WTC11 (cell line): ENCODE results near the gene PIGS. TPM values are rescaled to one million over a fixed set of nuclear protein-coding genes. Genes with fewer than 3 reads are reported as not detected.

Experiments
- ATAC-seq: fragments of 200-7000 bp; cut with Tn5 transposase; 2 replicates; pipeline ENCODE4 v1.10.0; 2021; ENCODE audit warnings: mild to moderate bottlenecking, moderate library complexity
- CTCF ChIA-PET: fragments of 300-600 bp; sonication (Branson Sonifier 250); formaldehyde crosslinking; loops from one replicate; lab custom pipeline; 2021; ENCODE audit warnings: antibody characterized with exemption; lab: Charles Lee
- POLR2A ChIA-PET: fragments of 350-600 bp; sonication (Branson Sonifier 250); formaldehyde crosslinking; loops from one replicate; lab custom pipeline; 2021; ENCODE audit warnings: antibody characterized with exemption; lab: Charles Lee
- DNase-seq: peaks from one replicate; pipeline ENCODE4 v3.0.0; 2021; ENCODE audit warnings: low spot score
- H3K27ac Mint-ChIP-seq: 2 replicates; pipeline ENCODE4 v1.8.0; 2021; ENCODE audit warnings: mixed read lengths
- H3K27me3 Mint-ChIP-seq: 2 replicates; pipeline ENCODE4 v1.8.0; 2021; ENCODE audit warnings: low read depth, mild to moderate bottlenecking, moderate library complexity, mixed read lengths
- H3K36me3 Mint-ChIP-seq: 2 replicates; pipeline ENCODE4 v1.8.0; 2021; ENCODE audit warnings: mixed read lengths
- H3K4me1 Mint-ChIP-seq: 2 replicates; pipeline ENCODE4 v1.8.0; 2022; ENCODE audit warnings: mixed read lengths
- H3K4me3 Mint-ChIP-seq: 2 replicates; pipeline ENCODE4 v1.8.0; 2021; ENCODE audit warnings: mild to moderate bottlenecking, moderate library complexity, mixed read lengths
- H3K9me3 Mint-ChIP-seq: 2 replicates; pipeline ENCODE4 v1.8.0; 2021; ENCODE audit warnings: mixed read lengths
- AFF4 ChIP-seq: sonication (generic); formaldehyde crosslinking; IDR thresholded peaks from 2 replicates; pipeline ENCODE4 v1.8.1; 2023; ENCODE audit warnings: mild to moderate bottlenecking, missing genetic modification reagents, borderline replicate concordance
- ATF6 ChIP-seq: sonication (generic); formaldehyde crosslinking; IDR thresholded peaks from 2 replicates; pipeline ENCODE4 v1.8.1; 2023; ENCODE audit warnings: mild to moderate bottlenecking, missing genetic modification reagents
- CREB1 ChIP-seq: sonication (generic); formaldehyde crosslinking; IDR thresholded peaks from 2 replicates; pipeline ENCODE4 v1.8.0; 2023; ENCODE audit warnings: mild to moderate bottlenecking, missing genetic modification reagents
- CTCF ChIP-seq: fragments of 200-600 bp; IDR thresholded peaks from 2 replicates; pipeline ENCODE4 v1.8.0; 2022; ENCODE audit warnings: antibody characterized with exemption
- GABPB1 ChIP-seq: sonication (generic); formaldehyde crosslinking; IDR thresholded peaks from 2 replicates; pipeline ENCODE4 v1.8.1; 2023; ENCODE audit warnings: mild to moderate bottlenecking, missing genetic modification reagents
- GRHL2 ChIP-seq: fragments of 250-450 bp; sonication (Bioruptor Pico); IDR thresholded peaks from 2 replicates; pipeline ENCODE4 v1.8.0; 2022; ENCODE audit warnings: mild to moderate bottlenecking, moderate library complexity; ENCODE audit not compliant: insufficient replicate concordance, severe bottlenecking
- MXD4 ChIP-seq: fragments of 250-450 bp; sonication (Bioruptor Pico); IDR thresholded peaks from 2 replicates; pipeline ENCODE4 v1.8.0; 2021; ENCODE audit warnings: mild to moderate bottlenecking, moderate library complexity, borderline replicate concordance
- NFE2L1 ChIP-seq: sonication (generic); formaldehyde crosslinking; IDR thresholded peaks from 2 replicates; pipeline ENCODE4 v1.8.1; 2023; ENCODE audit warnings: missing genetic modification reagents
- SOX15 ChIP-seq: fragments of 250-450 bp; sonication (Bioruptor Pico); IDR thresholded peaks from 2 replicates; pipeline ENCODE4 v1.9.0; 2021; ENCODE audit warnings: mild to moderate bottlenecking
- TEAD1 ChIP-seq: sonication (generic); formaldehyde crosslinking; IDR thresholded peaks from 2 replicates; pipeline ENCODE4 v1.8.0; 2022; ENCODE audit warnings: mild to moderate bottlenecking, missing genetic modification reagents
- ZBTB21 ChIP-seq: sonication (generic); formaldehyde crosslinking; IDR thresholded peaks from 2 replicates; pipeline ENCODE4 v1.8.1; 2023; ENCODE audit warnings: mild to moderate bottlenecking, missing genetic modification reagents, borderline replicate concordance
- ZBTB43 ChIP-seq: sonication (generic); formaldehyde crosslinking; IDR thresholded peaks from 2 replicates; pipeline ENCODE4 v1.8.1; 2023; ENCODE audit warnings: mild to moderate bottlenecking, missing genetic modification reagents
- ZMAT4 ChIP-seq: fragments of 250-450 bp; sonication (Bioruptor Pico); IDR thresholded peaks from 2 replicates; pipeline ENCODE4 v1.9.0; 2021; ENCODE audit warnings: mild to moderate bottlenecking
- ZNF317 ChIP-seq: sonication (generic); formaldehyde crosslinking; IDR thresholded peaks from 2 replicates; pipeline ENCODE4 v1.8.1; 2023; ENCODE audit warnings: low read depth, mild to moderate bottlenecking, moderate library complexity, missing genetic modification reagents, borderline replicate concordance
- total RNA-seq: library from RNA; stranded (reverse); gene quantifications from 3 replicates; pipeline ENCODE4 v1.2.3, GENCODE V29; 2021

PIGS gene
- total RNA-seq, 1 experiment from 2014 or later, result 50.6 TPM

- CTCF ChIA-PET, result interaction anchor here (0.7 to 5.2 kb wide), 7 partner anchors 8 to 214 kb away, joined by 3 to 26 read pairs (median 4); partner anchors contain the start of genes ALDOC, IFT20 and TNFAIP1
- POLR2A ChIA-PET, result no interaction called here
- DNase-seq (no peak), ATAC-seq (no peak)
- Mint-ChIP-seq H3K27me3 (no peaks in the 10 kb centered on the region), H3K4me1 (peaks cover 34% of the 10 kb centered on the region), H3K36me3 (peaks cover 10% of the 10 kb centered on the region), H3K9me3 (no peaks in the 10 kb centered on the region), H3K4me3 (no peak overlapping the region), H3K27ac (no peak overlapping the region)
- TF ChIP-seq GRHL2 (CRISPR knock-in tag) (no peak), ZMAT4 (CRISPR knock-in tag) (no peak), TEAD1 (no peak), ZBTB21 (no peak), CREB1 (no peak), NFE2L1 (no peak), AFF4 (CRISPR knock-in tag) (no peak), ATF6 (CRISPR knock-in tag) (no peak), ZBTB43 (CRISPR knock-in tag) (no peak), SOX15 (CRISPR knock-in tag) (no peak), CTCF (no peak), GABPB1 (CRISPR knock-in tag) (no peak), MXD4 (CRISPR knock-in tag) (no peak), ZNF317 (CRISPR knock-in tag) (no peak)
Measured at GRCh38 chr17:28549236-28550132, 21.8 kb downstream of the PIGS start.
